HCT116 (cell line): ENCODE data around the gene HIVEP3. TPM values are rescaled to one million over a fixed set of nuclear protein-coding genes. Genes with fewer than 3 reads are reported as not detected.

Experiments used
- ATAC-seq: fragments of 200-7000 bp; cut with Tn5 transposase; 2 replicates; pipeline ENCODE4 v1.9.1; 2020; ENCODE audit warnings: mild to moderate bottlenecking, moderate library complexity
- BruUV-seq: library from RNA; stranded (reverse); fragments of 400-500 nt; replicated peaks from 2 replicates; lab custom pipeline; 2021; lab: Mats Ljungman, UMichigan
- CTCF ChIA-PET: fragments of 300-600 bp; sonication (Branson Sonifier 250); formaldehyde crosslinking; loops from one replicate; lab custom pipeline; 2021; ENCODE audit warnings: antibody characterized with exemption; lab: Charles Lee
- POLR2A ChIA-PET: fragments of 300-600, 350-600 bp; sonication (Branson Sonifier 250); formaldehyde crosslinking; loops from one replicate; lab custom pipeline; 2021; ENCODE audit warnings: antibody characterized with exemption; lab: Charles Lee
- RAD21 ChIA-PET, 2 experiments: fragments of 300-600 bp; sonication (Branson Sonifier 250); formaldehyde crosslinking; loops; one replicate each; lab custom pipeline; 2023; ENCODE audit warnings: low total read pairs in 2 of 2; ENCODE audit not compliant: uncharacterized antibody in 2 of 2, unreplicated experiment in 2 of 2, low non-redundant PET in 1 of 2; lab: Charles Lee
- DNase-seq: peaks from one replicate; pipeline ENCODE4 v3.0.0-alpha.2; 2010; ENCODE audit warnings: low read depth, low spot score
- H2AFZ ChIP-seq: fragments of 200-600 bp; shearing (Covaris generic), sonication (generic); 2 replicates; pipeline ENCODE4 v1.6.1; 2017; ENCODE audit warnings: low read depth, mixed run types, mixed read lengths, antibody characterized with exemption, low read length; ENCODE audit not compliant: poor library complexity, severe bottlenecking
- H3K27ac ChIP-seq: 2 replicates; pipeline ENCODE4 v1.5.1; 2012; ENCODE audit warnings: low read depth, low read length
- H3K27me3 ChIP-seq: fragments of 200-600 bp; sonication (generic); 2 replicates; pipeline ENCODE4 v1.6.1; 2016; ENCODE audit warnings: mixed run types, low read length, mixed read lengths; ENCODE audit not compliant: insufficient read depth
- H3K36me3 ChIP-seq, 2 experiments: fragments of 200-500 bp in 1 of 2; fragments of 200-600 bp in 1 of 2; sonication (Bioruptor generic) in 1 of 2; sonication (generic) in 1 of 2; 2 replicates each; pipeline versions ENCODE4 v1.5.1 to v1.6.1; 2014 to 2016; ENCODE audit warnings: low read length in 2 of 2, inconsistent platforms in 1 of 2, mixed read lengths in 1 of 2, mixed run types in 1 of 2; ENCODE audit not compliant: insufficient read depth in 2 of 2, control insufficient read depth in 1 of 2
- H3K4me1 ChIP-seq, 2 experiments: fragments of 200-600 bp in 1 of 2; sonication (generic) in 1 of 2; 2 replicates each; pipeline versions ENCODE4 v1.5.1 to v1.6.1; 2012 to 2017; ENCODE audit warnings: low read length in 2 of 2, inconsistent platforms in 1 of 2, mild to moderate bottlenecking in 1 of 2, mixed read lengths in 1 of 2, mixed run types in 1 of 2, moderate library complexity in 1 of 2; ENCODE audit not compliant: insufficient read depth in 2 of 2, control insufficient read depth in 1 of 2
- H3K4me2 ChIP-seq: fragments of 200-600 bp; sonication (generic); 2 replicates; pipeline ENCODE4 v1.6.1; 2017; ENCODE audit warnings: mixed run types, low read length, mixed read lengths
- H3K4me3 ChIP-seq, 2 experiments: fragments of 200-600 bp in 1 of 2; sonication (generic) in 1 of 2; replicated peaks in 1 of 2; 2 replicates each; pipeline ENCODE4 v1.5.1; 2011 to 2016; ENCODE audit warnings: low read length in 2 of 2, control low read depth in 1 of 2, low read depth in 1 of 2, mild to moderate bottlenecking in 1 of 2, mixed read lengths in 1 of 2, mixed run types in 1 of 2
- H3K79me2 ChIP-seq: fragments of 200-600 bp; sonication (generic); 2 replicates; pipeline ENCODE4 v1.6.1; 2017; ENCODE audit warnings: mild to moderate bottlenecking, mixed run types, low read length, moderate library complexity, mixed read lengths; ENCODE audit not compliant: insufficient read depth
- H3K9ac ChIP-seq: fragments of 200-600 bp; sonication (generic); 2 replicates; pipeline ENCODE4 v1.6.1; 2016; ENCODE audit warnings: low read length, mixed read lengths
- H3K9me2 ChIP-seq: fragments of 200-600 bp; sonication (generic), shearing (Covaris generic); 2 replicates; pipeline ENCODE4 v1.6.1; 2017; ENCODE audit warnings: mixed run types, mild to moderate bottlenecking, moderate library complexity; ENCODE audit not compliant: insufficient read depth
- H3K9me3 ChIP-seq, 2 experiments: fragments of 200-500 bp in 1 of 2; fragments of 200-600 bp in 1 of 2; sonication (Bioruptor generic) in 1 of 2; sonication (generic) in 1 of 2; 2 replicates each; pipeline ENCODE4 v1.6.1; 2014 to 2017; ENCODE audit warnings: low read length in 2 of 2, mixed read lengths in 2 of 2, inconsistent platforms in 1 of 2, low read depth in 1 of 2, mild to moderate bottlenecking in 1 of 2, mixed run types in 1 of 2, moderate library complexity in 1 of 2; ENCODE audit not compliant: control insufficient read depth in 1 of 2, insufficient read depth in 1 of 2
- H4K20me1 ChIP-seq: fragments of 200-600 bp; sonication (generic), shearing (Covaris generic); 2 replicates; pipeline ENCODE4 v1.6.1; 2017; ENCODE audit warnings: mixed run types, mild to moderate bottlenecking, moderate library complexity; ENCODE audit not compliant: insufficient read depth
- CBX3 ChIP-seq: IDR thresholded peaks from 2 replicates; pipeline ENCODE4 v1.6.1; 2012; ENCODE audit warnings: low read depth
- FOSL1 ChIP-seq: IDR thresholded peaks from 2 replicates; pipeline ENCODE4 v1.6.1; 2012; ENCODE audit warnings: low read depth
- JUND ChIP-seq: IDR thresholded peaks from 2 replicates; pipeline ENCODE4 v1.6.1; 2012
- POLR2AphosphoS5 ChIP-seq: IDR thresholded peaks from 2 replicates; pipeline ENCODE4 v1.6.1; 2011; ENCODE audit warnings: mild to moderate bottlenecking, low read depth, low read length, moderate library complexity
- RAD21 ChIP-seq: IDR thresholded peaks from 2 replicates; pipeline ENCODE4 v1.6.1; 2012; ENCODE audit warnings: low read depth, mild to moderate bottlenecking
- SIN3A ChIP-seq: IDR thresholded peaks from 2 replicates; pipeline ENCODE4 v1.6.1; 2012; ENCODE audit warnings: low read depth
- SP1 ChIP-seq: IDR thresholded peaks from 2 replicates; pipeline ENCODE4 v1.6.1; 2012; ENCODE audit warnings: low read depth
- SRF ChIP-seq: IDR thresholded peaks from 2 replicates; pipeline ENCODE4 v1.6.1; 2012; ENCODE audit warnings: low read depth
- intact Hi-C: fragments of 100-400 bp; cut with micrococcal nuclease; formaldehyde crosslinking; loops from 2 replicates; pipeline ENCODE4 v1.10.0; 2022
- total RNA-seq: library from RNA; stranded (reverse); gene quantifications from one replicate; pipeline ENCODE4 v1.2.1, GENCODE V29; 2021; ENCODE audit not compliant: unreplicated experiment
- TF ChIP-seq, protein P1 (sequence below), 3 experiments: fragments of 200-600 bp in 1 of 3; sonication (generic) in 1 of 3; IDR thresholded peaks in 2 of 3; conservative IDR thresholded peaks in 1 of 3; 2 replicates each; pipeline ENCODE4 v1.5.1; 2012 to 2017; ENCODE audit warnings: low read depth in 2 of 3, low read length in 2 of 3, antibody characterized with exemption in 1 of 3, borderline replicate concordance in 1 of 3, control low read depth in 1 of 3, mild to moderate bottlenecking in 1 of 3, mixed read lengths in 1 of 3, mixed run types in 1 of 3, moderate library complexity in 1 of 3; ENCODE audit not compliant: insufficient read depth in 1 of 3
- TF ChIP-seq, protein P2 (sequence below): IDR thresholded peaks from 2 replicates; pipeline ENCODE4 v1.6.1; 2012
- TF ChIP-seq, protein P3 (sequence below): IDR thresholded peaks from 2 replicates; pipeline ENCODE4 v1.6.1; 2012
- TF ChIP-seq, protein P4 (sequence below): IDR thresholded peaks from 2 replicates; pipeline ENCODE4 v1.6.1; 2012; ENCODE audit warnings: low read depth

The HIVEP3 gene
- total RNA-seq, 1 experiment from 2014 or later, result 7.1 TPM

DNA sequence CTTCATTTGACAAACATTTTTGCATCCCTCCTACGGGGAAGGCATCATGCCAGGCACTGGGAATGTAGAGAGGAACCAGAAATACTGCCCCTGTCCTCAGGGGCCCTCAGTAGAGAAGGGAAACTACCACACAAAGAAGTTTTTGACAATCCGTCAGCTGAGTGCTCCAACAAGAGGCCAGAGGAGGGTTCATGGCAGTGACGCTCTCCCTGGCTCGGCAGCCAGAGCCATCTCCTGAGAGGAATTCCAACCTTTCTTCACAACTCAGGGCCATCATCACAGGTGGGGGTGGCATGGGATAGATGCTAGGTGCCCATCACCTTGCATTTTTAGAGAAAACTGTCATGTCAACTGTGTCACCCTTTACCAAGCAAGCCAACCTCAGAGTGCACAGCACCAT, 154.1 kb downstream of the HIVEP3 start:
- ChIA-PET RAD21 (no interaction called here), CTCF (no interaction called here), POLR2A (no interaction called here)
- no peak overlapping the region for H3K27ac ChIP-seq
- H3K79me2 ChIP-seq, result no peaks in the 10 kb centered on the region
- no peaks in the 10 kb centered on the region for H3K9me2 ChIP-seq
- TF ChIP-seq CBX3 (no peak), RAD21 (no peak), SIN3A (no peak), SP1 (no peak), SRF (no peak), POLR2AphosphoS5 (no peak), FOSL1 (no peak), JUND (no peak)
- TF ChIP-seq, protein P1, sequence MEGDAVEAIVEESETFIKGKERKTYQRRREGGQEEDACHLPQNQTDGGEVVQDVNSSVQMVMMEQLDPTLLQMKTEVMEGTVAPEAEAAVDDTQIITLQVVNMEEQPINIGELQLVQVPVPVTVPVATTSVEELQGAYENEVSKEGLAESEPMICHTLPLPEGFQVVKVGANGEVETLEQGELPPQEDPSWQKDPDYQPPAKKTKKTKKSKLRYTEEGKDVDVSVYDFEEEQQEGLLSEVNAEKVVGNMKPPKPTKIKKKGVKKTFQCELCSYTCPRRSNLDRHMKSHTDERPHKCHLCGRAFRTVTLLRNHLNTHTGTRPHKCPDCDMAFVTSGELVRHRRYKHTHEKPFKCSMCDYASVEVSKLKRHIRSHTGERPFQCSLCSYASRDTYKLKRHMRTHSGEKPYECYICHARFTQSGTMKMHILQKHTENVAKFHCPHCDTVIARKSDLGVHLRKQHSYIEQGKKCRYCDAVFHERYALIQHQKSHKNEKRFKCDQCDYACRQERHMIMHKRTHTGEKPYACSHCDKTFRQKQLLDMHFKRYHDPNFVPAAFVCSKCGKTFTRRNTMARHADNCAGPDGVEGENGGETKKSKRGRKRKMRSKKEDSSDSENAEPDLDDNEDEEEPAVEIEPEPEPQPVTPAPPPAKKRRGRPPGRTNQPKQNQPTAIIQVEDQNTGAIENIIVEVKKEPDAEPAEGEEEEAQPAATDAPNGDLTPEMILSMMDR (IDR thresholded peaks at IDR 0.05 in 2 of 3, conservative IDR thresholded peaks at IDR 0.05 in 1 of 3; ENCODE audit: borderline replicate concordance in 1 of 3, insufficient read depth in 1 of 3, low read depth in 2 of 3, low read length in 2 of 3), result no peak
- TF ChIP-seq, protein P2, sequence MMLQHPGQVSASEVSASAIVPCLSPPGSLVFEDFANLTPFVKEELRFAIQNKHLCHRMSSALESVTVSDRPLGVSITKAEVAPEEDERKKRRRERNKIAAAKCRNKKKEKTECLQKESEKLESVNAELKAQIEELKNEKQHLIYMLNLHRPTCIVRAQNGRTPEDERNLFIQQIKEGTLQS, result no peak
- TF ChIP-seq, protein P3, sequence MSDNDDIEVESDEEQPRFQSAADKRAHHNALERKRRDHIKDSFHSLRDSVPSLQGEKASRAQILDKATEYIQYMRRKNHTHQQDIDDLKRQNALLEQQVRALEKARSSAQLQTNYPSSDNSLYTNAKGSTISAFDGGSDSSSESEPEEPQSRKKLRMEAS, result no peak
- TF ChIP-seq, protein P4, sequence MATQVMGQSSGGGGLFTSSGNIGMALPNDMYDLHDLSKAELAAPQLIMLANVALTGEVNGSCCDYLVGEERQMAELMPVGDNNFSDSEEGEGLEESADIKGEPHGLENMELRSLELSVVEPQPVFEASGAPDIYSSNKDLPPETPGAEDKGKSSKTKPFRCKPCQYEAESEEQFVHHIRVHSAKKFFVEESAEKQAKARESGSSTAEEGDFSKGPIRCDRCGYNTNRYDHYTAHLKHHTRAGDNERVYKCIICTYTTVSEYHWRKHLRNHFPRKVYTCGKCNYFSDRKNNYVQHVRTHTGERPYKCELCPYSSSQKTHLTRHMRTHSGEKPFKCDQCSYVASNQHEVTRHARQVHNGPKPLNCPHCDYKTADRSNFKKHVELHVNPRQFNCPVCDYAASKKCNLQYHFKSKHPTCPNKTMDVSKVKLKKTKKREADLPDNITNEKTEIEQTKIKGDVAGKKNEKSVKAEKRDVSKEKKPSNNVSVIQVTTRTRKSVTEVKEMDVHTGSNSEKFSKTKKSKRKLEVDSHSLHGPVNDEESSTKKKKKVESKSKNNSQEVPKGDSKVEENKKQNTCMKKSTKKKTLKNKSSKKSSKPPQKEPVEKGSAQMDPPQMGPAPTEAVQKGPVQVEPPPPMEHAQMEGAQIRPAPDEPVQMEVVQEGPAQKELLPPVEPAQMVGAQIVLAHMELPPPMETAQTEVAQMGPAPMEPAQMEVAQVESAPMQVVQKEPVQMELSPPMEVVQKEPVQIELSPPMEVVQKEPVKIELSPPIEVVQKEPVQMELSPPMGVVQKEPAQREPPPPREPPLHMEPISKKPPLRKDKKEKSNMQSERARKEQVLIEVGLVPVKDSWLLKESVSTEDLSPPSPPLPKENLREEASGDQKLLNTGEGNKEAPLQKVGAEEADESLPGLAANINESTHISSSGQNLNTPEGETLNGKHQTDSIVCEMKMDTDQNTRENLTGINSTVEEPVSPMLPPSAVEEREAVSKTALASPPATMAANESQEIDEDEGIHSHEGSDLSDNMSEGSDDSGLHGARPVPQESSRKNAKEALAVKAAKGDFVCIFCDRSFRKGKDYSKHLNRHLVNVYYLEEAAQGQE, result no peak
- no peak overlapping the region for H3K4me2 ChIP-seq
- no peak overlapping the region for H3K4me3 ChIP-seq
- no peaks in the 10 kb centered on the region for H3K36me3 ChIP-seq
- H3K9ac ChIP-seq, result no peak overlapping the region
- BruUV-seq, result no TSS peak
- H2AFZ ChIP-seq, result no peak overlapping the region
- H3K27me3 ChIP-seq, result peaks cover 5% of the 10 kb centered on the region; the same call in 1 of the 2 replicates
- H4K20me1 ChIP-seq, result no peaks in the 10 kb centered on the region
- intact Hi-C loops, result no loop called here
- DNase-seq (no peak), ATAC-seq (no peak)
- no peaks in the 10 kb centered on the region for H3K4me1 ChIP-seq
- peaks cover 9 to 13% of the 10 kb centered on the region in 2 experiments; a peak in 3 of 4 replicates for H3K9me3 ChIP-seq
